ENCODE results near the gene ATP5PD.

DNA sequence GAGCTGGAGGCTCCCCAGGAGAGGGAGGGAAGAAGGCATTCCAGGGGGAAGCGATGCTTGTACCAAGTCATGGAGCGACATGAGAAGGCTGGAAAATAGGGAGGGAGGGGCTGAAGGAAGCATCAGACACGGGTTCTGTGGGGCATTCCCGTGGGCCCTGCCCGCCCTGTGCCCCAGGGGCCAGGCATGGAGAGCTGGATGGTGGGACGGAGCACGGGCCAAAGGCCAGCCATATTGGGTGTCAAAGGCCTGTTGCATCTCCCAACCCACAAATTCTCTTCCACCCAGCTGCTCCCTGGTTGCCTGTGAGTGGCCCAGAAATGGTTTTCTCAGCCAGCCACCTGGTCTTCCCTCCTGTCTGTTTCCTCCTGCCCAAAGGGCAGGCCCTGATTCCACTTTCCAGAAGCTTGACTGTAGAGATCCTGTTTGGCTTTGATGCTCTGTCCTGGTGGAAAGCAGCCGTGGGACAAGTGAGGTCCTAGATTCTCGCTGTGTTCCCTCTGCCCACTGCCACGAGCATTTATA, 56.1 kb downstream of the ATP5PD start:
- TF ChIP-seq, protein P1, sequence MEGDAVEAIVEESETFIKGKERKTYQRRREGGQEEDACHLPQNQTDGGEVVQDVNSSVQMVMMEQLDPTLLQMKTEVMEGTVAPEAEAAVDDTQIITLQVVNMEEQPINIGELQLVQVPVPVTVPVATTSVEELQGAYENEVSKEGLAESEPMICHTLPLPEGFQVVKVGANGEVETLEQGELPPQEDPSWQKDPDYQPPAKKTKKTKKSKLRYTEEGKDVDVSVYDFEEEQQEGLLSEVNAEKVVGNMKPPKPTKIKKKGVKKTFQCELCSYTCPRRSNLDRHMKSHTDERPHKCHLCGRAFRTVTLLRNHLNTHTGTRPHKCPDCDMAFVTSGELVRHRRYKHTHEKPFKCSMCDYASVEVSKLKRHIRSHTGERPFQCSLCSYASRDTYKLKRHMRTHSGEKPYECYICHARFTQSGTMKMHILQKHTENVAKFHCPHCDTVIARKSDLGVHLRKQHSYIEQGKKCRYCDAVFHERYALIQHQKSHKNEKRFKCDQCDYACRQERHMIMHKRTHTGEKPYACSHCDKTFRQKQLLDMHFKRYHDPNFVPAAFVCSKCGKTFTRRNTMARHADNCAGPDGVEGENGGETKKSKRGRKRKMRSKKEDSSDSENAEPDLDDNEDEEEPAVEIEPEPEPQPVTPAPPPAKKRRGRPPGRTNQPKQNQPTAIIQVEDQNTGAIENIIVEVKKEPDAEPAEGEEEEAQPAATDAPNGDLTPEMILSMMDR (IDR thresholded peaks at IDR 0.05 in 8 of 11, conservative IDR thresholded peaks at IDR 0.05 in 3 of 11) = no peak
- TF ChIP-seq POLR2A (IDR thresholded peaks at IDR 0.05) (no peak), POLR2AphosphoS5 (IDR thresholded peaks at IDR 0.05) (no peak)

All from spleen (tissue), 7 donors.